Left forelimb (tissue), 1 donor: Measurements from ENCODE around the gene CRYGC.
"Not testable (repeated sequence)": the region's sequence is repeated elsewhere in the genome, so short reads cannot be mapped to it uniquely, and the experiment has no call there.

ENCODE experiments used
- DNase-seq: peaks from one replicate; pipeline ENCODE4 v3.0.0-alpha.2; 2018; ENCODE audit warnings: low spot score

The CRYGC gene

DNA sequence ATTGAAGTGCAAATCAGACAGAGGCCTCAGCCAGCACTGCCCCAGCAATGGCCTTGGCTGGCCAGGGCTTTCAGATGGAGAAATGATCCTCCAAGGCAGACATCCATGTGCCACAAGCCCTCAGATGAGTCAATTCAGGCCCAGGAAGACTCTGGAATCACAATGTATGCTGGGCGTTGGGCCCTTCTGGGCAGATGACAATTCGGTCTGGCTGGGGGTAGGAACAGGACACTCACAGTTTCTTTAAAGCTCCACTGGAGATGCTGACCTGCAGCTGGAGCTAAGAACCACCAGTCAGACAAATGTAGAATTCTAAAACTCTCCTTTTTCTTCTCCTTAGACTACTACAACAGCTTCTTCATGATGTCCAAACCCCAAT is 7.1 kb upstream of the CRYGC start:
- DNase-seq: no peak

- DNase-seq: no peak
Observed at GRCh38 chr2:208135794-208136715, 6.4 kb upstream of the CRYGC start.

DNA sequence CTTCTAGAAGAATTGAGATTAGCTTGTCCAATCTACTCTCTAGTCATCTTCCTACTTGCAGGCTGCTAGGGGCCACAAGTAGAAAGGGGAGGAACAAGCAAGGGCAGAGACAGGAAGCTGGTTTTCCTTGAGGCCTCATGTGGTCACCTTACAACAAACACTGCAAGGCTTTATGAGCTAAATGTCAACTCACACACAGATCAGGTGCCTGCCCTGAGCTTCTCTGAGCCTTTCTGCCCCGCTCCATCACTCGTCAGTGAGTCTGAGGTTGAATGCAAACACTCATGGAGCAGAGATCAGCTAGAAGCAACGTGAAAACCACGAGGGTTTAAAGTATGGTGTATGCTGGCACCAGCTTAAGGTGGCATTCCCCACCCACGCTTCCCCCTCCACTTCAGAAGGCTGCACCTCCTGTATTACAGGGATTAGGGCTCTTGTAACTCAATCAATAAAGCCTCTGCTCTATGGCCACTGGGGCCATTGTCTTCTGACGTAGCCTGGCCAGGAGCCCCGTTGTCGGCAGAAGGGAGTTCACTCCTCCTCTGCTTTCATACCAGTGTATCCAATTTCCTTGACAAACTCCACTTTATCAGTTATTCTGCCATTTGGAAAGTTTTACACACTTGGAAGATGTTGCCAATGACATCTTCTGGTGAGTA is 5.4 kb upstream of the CRYGC start:
- no peak for DNase-seq

- no peak for DNase-seq
Observed at GRCh38 chr2:208130712-208131110, 1.1 kb upstream of the CRYGC start.

- no peak for DNase-seq
Observed at GRCh38 chr2:208128136-208128535, 1.5 kb downstream of the CRYGC start.

DNA sequence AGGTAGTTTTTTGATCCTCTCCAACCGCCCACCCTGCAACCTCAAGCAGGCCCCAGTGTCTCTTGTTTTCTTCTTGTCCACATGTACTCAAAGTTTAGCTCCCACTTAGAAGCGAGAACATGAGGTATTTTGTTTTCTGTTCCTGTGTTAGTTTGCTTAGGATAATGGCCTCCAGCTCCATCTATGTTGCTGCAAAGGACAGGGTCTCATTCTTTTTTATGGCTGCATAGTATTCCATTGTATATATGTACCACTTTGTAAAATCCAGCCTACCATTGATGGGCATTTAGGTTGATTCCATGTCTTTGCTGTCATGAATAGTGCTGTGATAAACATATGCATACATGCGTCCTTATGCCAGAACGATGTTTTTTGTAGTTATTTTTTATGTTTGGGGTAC is 2.5 kb downstream of the CRYGC start:
- no peak for DNase-seq

- no peak for DNase-seq
Observed at GRCh38 chr2:208125251-208125650, 4.4 kb downstream of the CRYGC start.

DNA sequence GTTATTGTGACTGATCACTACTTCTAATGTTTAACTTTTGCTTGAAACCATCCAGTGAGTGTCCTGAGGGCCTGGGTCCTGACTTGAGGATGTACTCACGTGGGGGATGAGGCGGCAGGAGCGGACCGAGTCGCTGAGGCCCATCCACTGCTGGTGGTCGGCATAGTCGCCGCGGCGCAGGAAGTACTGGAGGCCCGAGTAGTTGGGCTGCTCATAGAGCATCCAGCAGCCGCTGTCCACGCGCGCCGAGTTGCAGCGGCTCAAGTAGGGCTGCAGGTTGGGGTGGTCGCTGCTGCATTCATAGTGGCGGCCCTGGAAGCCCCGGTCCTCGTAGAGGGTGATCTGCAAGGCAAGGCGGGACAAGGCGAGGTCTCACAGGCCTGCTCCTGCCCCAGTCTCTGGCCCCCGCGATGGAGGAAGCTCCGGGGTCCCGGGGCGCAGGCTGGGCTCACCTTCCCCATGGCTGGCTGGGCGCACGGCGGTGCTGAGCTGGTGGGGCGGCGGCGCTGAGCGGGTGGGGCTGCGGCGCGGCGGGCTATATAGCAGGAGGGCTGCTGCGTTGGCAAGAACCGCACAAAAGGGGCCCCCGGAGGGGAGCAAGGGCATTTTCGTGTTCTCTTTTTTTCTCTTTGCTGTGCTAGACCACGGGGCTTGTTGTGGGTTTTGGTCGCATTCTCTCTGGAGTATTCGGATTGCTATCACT is 5.5 kb downstream of the CRYGC start, which contains the start of gene CRYGD:
Gene CRYGD (minus strand): TSS at position 512 of the 703 bp plus-strand sequence. CDS start 51 bp downstream, at position 461.
- not testable (repeated sequence) for DNase-seq

DNA sequence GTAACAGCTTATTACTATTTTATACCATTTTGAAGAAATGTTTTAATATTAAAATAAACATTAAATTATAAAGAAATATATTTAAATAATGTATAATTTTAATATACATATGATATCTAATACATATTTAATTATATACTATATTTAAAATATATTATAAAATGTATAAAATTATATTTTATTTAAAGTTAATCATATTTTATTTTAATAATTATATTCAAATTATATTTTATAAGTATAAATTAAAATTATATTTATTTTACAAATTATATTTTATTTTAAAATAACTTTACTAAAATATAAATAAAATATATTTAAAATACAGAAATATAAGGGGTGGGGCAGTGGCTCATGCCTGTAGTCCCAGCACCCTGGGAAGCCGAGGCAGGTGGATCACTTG is 7.4 kb downstream of the CRYGC start:
- DNase-seq: no peak

DNA sequence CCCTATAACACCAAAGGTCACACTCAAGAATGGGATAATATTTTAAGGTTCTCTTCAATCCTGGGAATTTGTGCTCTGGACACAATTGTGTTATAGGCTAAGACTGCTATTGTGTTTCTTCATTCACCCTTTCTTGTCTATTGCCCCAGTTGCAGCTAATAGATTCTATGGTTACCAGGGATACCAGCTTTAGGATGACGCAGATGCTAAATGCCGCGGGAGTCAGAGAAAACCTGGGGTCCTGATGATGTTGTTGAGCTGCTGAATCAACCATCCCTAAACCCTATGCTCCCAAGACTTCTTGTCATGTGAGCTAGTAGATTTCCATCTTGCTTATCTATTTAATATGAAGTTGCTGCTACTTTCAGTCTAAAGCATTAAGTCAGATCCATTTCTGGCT is 10.7 kb downstream of the CRYGC start:
- DNase-seq: no peak

DNA sequence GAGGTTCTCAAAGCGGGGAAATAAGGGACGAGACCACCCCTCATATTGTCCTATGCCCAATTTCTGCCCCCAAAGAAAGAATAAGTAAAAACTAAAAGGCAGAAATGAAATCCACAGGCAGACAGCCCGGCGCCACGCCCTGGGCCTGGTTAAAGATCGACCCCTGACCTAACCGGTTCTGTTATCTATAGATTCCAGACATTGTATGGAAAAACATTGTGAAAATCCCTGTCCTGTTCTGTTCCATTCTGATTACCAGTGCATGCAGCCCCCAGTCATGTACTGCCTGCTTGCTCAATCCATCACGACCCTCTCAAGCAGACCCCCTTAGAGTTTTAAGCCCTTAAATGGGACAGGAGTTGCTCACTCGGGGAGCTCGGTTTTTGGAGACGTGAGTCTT is 12.2 kb downstream of the CRYGC start:
- DNase-seq: not testable (repeated sequence)

- no peak for DNase-seq
Observed at GRCh38 chr2:208112969-208113368, 16.7 kb downstream of the CRYGC start.

GRCh38 chr2:208112273-208112745 is 17.3 kb downstream of the CRYGC start:
- DNase-seq: not testable (repeated sequence)

GRCh38 chr2:208103616-208104015 is 26.0 kb downstream of the CRYGC start:
- DNase-seq: no peak

GRCh38 chr2:208101716-208102631 is 27.7 kb downstream of the CRYGC start:
- DNase-seq: no peak

DNA sequence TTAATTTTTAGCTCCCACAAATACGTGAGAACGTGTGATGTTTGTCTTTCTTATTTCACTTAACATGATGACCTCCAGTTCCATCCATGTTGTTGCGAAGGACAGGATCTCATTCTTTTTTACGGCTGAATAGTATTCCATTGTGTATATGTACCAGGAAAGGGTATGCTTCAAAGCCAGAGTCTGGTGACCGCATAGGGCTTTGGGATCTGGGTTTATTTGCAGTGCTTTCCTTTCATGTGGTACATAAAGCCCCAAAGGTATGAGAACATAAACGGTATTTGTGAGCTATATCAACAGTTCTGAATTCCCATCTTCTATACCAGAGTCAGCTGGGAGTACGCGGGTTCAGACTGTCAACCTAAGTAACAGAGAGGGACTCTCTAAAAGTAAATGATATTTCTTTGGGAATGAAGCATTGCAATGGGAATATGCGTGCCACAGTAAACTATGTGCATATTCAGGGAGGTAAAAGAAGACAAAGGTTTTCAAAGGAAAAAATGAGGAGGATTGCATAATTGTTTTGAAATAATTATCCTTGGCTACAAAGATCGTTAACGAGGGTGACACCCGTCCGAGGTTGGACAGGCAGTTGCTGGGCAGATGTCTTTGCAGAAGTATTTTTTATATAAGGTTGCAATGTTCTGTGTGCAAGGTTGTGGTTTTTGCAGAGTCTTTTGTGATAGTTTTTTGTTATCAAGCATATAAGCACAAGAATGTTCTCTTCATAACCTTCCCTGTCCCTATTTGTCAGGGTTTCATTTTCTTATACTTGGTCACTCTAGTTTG is 29.8 kb downstream of the CRYGC start:
- no peak for DNase-seq

DNA sequence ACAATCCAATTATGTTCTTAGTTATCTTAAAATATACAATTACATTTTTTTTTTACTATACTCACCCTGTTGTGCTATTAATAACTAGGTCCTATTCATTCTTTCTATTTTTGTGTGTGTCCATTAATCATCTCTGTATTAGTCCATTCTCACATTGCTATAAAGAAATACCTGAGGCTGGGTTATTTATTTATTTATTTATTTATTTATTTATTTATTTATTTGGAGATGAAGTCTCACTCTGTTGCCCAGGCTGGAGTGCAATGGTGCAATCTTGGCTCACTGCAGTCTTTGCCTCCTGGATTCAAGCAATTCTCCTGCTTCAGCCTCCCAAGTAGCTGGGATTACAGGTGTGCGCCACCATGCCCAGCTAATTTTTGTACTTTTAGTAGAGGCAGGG is 30.9 kb downstream of the CRYGC start:
- not testable (repeated sequence) for DNase-seq

- DNase-seq: no peak
Observed at GRCh38 chr2:208098267-208098666, 31.4 kb downstream of the CRYGC start.

- DNase-seq: no peak
Observed at GRCh38 chr2:208097801-208098200, 31.8 kb downstream of the CRYGC start.

GRCh38 chr2:208097313-208097712 is 32.3 kb downstream of the CRYGC start:
- no peak for DNase-seq

GRCh38 chr2:208096080-208096479 is 33.5 kb downstream of the CRYGC start:
- DNase-seq: no peak
